GM12891 (cell line): ENCODE data around the gene LDLRAD3.

Source experiments
- POLR2A ChIP-seq: IDR thresholded peaks from 2 replicates; pipeline ENCODE4 v1.6.1; 2011; ENCODE audit warnings: low read depth, low read length, control low read depth
- TAF1 ChIP-seq: IDR thresholded peaks from 2 replicates; pipeline ENCODE4 v1.6.1; 2011; ENCODE audit warnings: low read depth, low read length, control low read depth

- no peak for TF ChIP-seq POLR2A
- TF ChIP-seq TAF1: no peak
These were observed 151.9 kb downstream of the LDLRAD3 start for GRCh38 chr11:36095716-36096115.
